Mesodermal cell (in vitro differentiated cells): ENCODE results near the gene CNKSR1. TPM values are rescaled to one million over a fixed set of nuclear protein-coding genes. Genes with fewer than 3 reads are reported as not detected.

Experiments used
- H3K27ac ChIP-seq: 2 replicates; pipeline ENCODE4 v1.7.0; 2013; ENCODE audit warnings: mild to moderate bottlenecking, low read depth, low read length, moderate library complexity; ENCODE audit not compliant: severe bottlenecking
- H3K36me3 ChIP-seq: 2 replicates; pipeline ENCODE4 v1.7.1; 2013; ENCODE audit warnings: mild to moderate bottlenecking, low read length, moderate library complexity; ENCODE audit not compliant: control insufficient read depth, insufficient read depth
- H3K4me1 ChIP-seq: one replicate; pipeline ENCODE4 v1.7.1; 2013; ENCODE audit warnings: mild to moderate bottlenecking, low read length; ENCODE audit not compliant: insufficient read depth, control insufficient read depth, poor library complexity, severe bottlenecking
- H3K4me3 ChIP-seq: 2 replicates; pipeline ENCODE4 v1.7.0; 2013; ENCODE audit warnings: low read length, control low read depth, mild to moderate bottlenecking; ENCODE audit not compliant: insufficient read depth, poor library complexity, severe bottlenecking; ENCODE audit errors: extremely low read depth
- H3K9me3 ChIP-seq: 2 replicates; pipeline ENCODE4 v1.7.1; 2013; ENCODE audit warnings: mild to moderate bottlenecking, low read length, moderate library complexity; ENCODE audit not compliant: control insufficient read depth
- WGBS, 2 experiments: methylation state at CpG; one replicate each; pipeline ENCODE4 v1.1.5; 2013; ENCODE audit warnings: missing lambda C conversion rate in 2 of 2; ENCODE audit not compliant: insufficient coverage in 2 of 2; 5-methylcytosine and 5-hydroxymethylcytosine counted together
- polyA plus RNA-seq, 2 experiments: library from polyadenylated mRNA; stranded (reverse); fragments of 50-300 nt; gene quantifications; one replicate each; pipeline ENCODE4 v1.2.3, GENCODE V29; 2013

Gene CNKSR1, protein sequence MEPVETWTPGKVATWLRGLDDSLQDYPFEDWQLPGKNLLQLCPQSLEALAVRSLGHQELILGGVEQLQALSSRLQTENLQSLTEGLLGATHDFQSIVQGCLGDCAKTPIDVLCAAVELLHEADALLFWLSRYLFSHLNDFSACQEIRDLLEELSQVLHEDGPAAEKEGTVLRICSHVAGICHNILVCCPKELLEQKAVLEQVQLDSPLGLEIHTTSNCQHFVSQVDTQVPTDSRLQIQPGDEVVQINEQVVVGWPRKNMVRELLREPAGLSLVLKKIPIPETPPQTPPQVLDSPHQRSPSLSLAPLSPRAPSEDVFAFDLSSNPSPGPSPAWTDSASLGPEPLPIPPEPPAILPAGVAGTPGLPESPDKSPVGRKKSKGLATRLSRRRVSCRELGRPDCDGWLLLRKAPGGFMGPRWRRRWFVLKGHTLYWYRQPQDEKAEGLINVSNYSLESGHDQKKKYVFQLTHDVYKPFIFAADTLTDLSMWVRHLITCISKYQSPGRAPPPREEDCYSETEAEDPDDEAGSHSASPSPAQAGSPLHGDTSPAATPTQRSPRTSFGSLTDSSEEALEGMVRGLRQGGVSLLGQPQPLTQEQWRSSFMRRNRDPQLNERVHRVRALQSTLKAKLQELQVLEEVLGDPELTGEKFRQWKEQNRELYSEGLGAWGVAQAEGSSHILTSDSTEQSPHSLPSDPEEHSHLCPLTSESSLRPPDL
- polyA plus RNA-seq (2013, experiment 1 of 2) = 2.5 TPM
- 3.7 TPM for polyA plus RNA-seq (2013, experiment 2 of 2)

DNA sequence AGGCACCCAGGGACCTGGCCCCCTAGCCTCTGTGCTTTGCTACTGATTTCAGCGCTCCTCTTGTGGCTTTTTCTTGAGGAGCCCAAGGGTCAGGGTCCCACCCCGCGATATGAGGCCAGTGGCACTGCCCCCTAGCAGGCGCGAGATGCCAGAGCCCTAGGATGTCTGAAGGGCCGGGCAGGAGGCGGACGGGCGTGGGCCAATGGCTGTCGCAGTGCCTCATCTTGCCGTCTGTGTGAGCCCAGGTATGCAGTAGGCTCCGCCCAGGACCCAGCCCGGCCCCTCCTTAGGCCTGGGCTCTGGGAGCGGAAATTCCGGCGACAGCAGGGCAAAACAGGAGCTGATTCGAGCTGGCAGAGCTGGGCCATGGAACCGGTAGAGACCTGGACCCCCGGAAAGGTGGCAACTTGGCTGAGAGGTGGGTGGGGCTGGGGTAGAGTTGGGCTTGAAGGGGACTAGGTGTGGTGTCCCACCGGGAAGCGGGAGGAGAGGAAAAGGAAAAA is at the start of gene CNKSR1:
TSS of gene CNKSR1 (plus strand) at position 310 of the 503 bp plus-strand sequence. CDS start at position 367, 57 bp downstream.
- 41 to 43% methylated on average over 18 to 21 of the region's 21 CpGs for WGBS, 2 experiments
- Histone ChIP-seq H3K27ac (no peak within 1 kb of the TSS), H3K36me3 (no peaks in the 10 kb centered on the region), H3K4me3 (no peak within 1 kb of the TSS), H3K9me3 (no peaks in the 10 kb centered on the region), H3K4me1 (peaks cover 9% of the 10 kb centered on the region)

GRCh38 chr1:26129778-26130177 is 47.5 kb upstream of the CNKSR1 start:
- Histone ChIP-seq H3K4me3 (no peak overlapping the region), H3K27ac (no peak overlapping the region), H3K9me3 (no peaks in the 10 kb centered on the region), H3K36me3 (no peaks in the 10 kb centered on the region), H3K4me1 (peaks cover 10% of the 10 kb centered on the region)
- 100% methylated on average over 1 of the region's 4 CpGs for WGBS, 2 experiments

- H3K4me3 ChIP-seq = no peak overlapping the region
- peaks cover 10% of the 10 kb centered on the region for H3K4me1 ChIP-seq
- WGBS, 2 experiments = 90% methylated on average over 1 of the region's 1 CpG; no CpG with 5 or more reads in 1 of the 2 experiments
- H3K9me3 ChIP-seq = no peaks in the 10 kb centered on the region
- H3K36me3 ChIP-seq = no peaks in the 10 kb centered on the region
- no peak overlapping the region for H3K27ac ChIP-seq
Observed at GRCh38 chr1:26130695-26131094, 46.6 kb upstream of the CNKSR1 start.

DNA sequence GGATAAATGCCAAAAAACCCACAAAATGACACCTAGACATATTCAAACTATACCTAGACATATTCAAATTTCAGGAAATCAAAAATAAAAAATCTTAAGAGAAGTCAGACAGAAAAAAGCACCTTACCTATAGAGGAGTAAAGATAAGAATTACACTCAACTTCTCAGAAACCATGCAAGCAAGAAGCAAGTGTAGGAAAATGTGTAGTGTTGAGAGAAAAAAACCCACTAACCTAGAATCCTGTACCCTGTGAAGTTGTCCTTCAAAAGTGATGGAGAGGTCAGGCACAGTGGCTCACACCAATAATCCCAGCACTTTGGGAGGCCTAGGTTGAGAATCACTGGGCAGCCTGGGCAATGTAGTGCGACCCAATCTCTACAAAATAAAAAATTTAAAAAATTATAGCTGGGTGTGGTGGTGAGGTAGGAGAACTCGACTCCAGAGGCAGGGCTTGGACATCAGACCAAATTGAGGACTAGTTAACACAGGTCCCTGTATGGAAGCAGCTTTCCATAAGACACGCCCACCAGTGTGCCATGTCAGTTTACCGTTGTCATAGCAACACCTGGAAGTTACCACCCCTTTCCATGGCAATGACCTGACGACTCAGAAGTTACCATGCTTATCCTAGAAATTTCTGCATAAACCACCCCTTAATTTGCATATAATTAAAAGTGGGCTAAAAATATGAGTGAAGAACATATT is 45.0 kb upstream of the CNKSR1 start:
- H3K4me3 ChIP-seq = no peak overlapping the region
- H3K27ac ChIP-seq = no peak overlapping the region
- H3K36me3 ChIP-seq = no peaks in the 10 kb centered on the region
- H3K9me3 ChIP-seq = no peaks in the 10 kb centered on the region
- 83 to 94% methylated on average over 2 to 3 of the region's 5 CpGs for WGBS, 2 experiments
- peaks cover 7% of the 10 kb centered on the region for H3K4me1 ChIP-seq

DNA sequence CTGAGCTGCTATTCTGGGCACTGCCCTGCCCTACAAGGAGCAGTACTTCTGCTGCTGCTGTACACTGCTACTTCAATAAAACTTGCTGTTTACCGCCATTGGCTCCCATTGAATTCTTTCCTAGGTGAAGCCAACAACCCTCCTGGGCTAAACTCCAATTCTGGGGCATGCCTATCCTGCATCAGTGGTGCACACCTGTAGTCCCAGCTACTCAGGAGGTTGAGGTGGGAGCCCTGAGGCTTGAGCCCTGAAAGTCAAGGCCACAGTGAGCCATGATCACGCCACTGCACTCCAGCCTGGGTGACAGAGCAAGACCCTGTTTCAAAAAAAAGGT is 44.5 kb upstream of the CNKSR1 start:
- Histone ChIP-seq H3K9me3 (no peaks in the 10 kb centered on the region), H3K36me3 (no peaks in the 10 kb centered on the region), H3K4me1 (peaks cover 1% of the 10 kb centered on the region), H3K4me3 (no peak overlapping the region), H3K27ac (no peak overlapping the region)
- 94 to 100% methylated on average over 2 of the region's 2 CpGs for WGBS, 2 experiments

DNA sequence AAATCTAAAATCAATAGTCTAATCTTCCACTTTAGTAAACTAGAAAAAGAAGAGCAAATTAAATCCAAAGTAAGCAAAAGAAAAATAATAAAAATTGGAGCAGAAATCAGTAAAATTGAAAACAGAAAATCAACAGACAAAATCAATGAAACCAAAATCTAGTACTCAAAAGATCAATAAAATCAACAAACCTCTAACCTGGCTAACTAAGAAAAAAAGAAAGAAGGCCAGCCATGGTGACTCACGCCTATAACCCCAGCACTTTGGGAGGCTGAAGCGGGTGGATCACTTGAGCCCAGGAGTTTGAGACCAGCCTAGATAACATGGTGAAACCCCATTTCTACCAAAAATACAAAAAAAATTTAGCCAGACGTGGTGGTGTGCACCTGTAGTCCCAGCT is 42.8 kb upstream of the CNKSR1 start:
- 60% methylated on average over 1 of the region's 3 CpGs; no CpG with 5 or more reads in 1 of the 2 experiments for WGBS, 2 experiments
- no peak overlapping the region for H3K4me3 ChIP-seq
- no peaks in the 10 kb centered on the region for H3K4me1 ChIP-seq
- no peaks in the 10 kb centered on the region for H3K9me3 ChIP-seq
- no peaks in the 10 kb centered on the region for H3K36me3 ChIP-seq
- no peak overlapping the region for H3K27ac ChIP-seq

GRCh38 chr1:26138974-26139558 is 38.2 kb upstream of the CNKSR1 start:
- 67 to 75% methylated on average over 1 to 3 of the region's 3 CpGs for WGBS, 2 experiments
- Histone ChIP-seq H3K36me3 (no peaks in the 10 kb centered on the region), H3K9me3 (no peaks in the 10 kb centered on the region), H3K4me3 (no peak overlapping the region), H3K4me1 (no peaks in the 10 kb centered on the region), H3K27ac (no peak overlapping the region)

- Histone ChIP-seq H3K36me3 (no peaks in the 10 kb centered on the region), H3K9me3 (no peaks in the 10 kb centered on the region), H3K4me1 (no peaks in the 10 kb centered on the region), H3K27ac (no peak overlapping the region), H3K4me3 (no peak overlapping the region)
- 96 to 98% methylated on average over 4 to 5 of the region's 8 CpGs for WGBS, 2 experiments
Observed at GRCh38 chr1:26142159-26142558, 35.1 kb upstream of the CNKSR1 start.

GRCh38 chr1:26145041-26145959 is 32.0 kb upstream of the CNKSR1 start:
- Histone ChIP-seq H3K36me3 (no peaks in the 10 kb centered on the region), H3K4me1 (no peaks in the 10 kb centered on the region), H3K9me3 (no peaks in the 10 kb centered on the region), H3K27ac (no peak overlapping the region), H3K4me3 (no peak overlapping the region)
- 45% methylated on average over 9 to 13 of the region's 19 CpGs for WGBS, 2 experiments
